Pulmonary artery endothelial cell (primary cell): ENCODE results near the gene JUN. TPM values are rescaled to one million over a fixed set of nuclear protein-coding genes. Genes with fewer than 3 reads are reported as not detected.

ENCODE experiments used
- DNase-seq: peaks from one replicate; pipeline ENCODE4 v3.0.0-alpha.2; 2011; ENCODE audit warnings: low read depth, low spot score
- total RNA-seq: library from RNA; depleted of rRNA; stranded (reverse); fragments of >200 nt; gene quantifications from 2 replicates; pipeline ENCODE4 v1.2.3, GENCODE V29; 2014

JUN gene
- 164 and 169 TPM in 2 replicates for total RNA-seq

DNA sequence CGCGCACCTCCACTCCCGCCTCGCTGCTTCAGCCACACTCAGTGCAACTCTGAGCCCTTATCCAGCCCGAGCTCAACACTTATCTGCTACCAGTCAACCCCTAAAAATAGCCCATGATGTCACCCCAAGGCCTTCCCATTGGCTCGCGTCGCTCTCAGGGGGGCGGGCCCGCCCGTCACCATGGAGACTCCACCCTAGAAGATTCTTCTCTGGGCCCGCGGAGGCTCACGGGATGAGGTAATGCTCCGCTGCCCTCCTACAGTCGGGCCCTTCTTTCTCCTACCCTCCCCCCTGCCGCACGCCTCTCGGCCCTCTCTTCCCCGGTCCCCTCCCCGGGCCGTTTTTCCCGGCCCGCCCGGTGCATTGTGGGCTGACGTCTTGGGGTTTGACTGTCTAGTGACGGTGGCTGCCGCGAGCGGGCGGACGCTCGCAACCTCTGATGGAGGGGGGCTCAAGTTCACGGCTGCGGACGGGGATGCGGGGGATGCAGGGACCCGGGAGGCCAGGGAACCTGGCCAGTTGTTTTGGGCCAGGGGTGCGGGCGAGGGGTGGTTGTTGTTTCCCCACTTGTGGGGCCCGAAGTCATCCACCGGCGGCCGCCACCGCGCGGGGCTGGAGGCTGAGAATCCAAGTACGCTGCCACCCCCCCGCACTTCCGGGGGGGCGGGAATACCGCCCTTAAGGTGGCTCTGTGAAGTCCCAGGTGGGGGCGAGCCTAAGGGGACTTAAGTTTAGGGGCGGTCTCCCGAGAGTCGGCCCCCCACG lies at the start of gene JUN:
TSS of gene JUN (minus strand) at position 55 of the 765 bp plus-strand sequence. CDS start 977 bp downstream, outside the sequence.
- DNase-seq, result peak; percentile 98

DNA sequence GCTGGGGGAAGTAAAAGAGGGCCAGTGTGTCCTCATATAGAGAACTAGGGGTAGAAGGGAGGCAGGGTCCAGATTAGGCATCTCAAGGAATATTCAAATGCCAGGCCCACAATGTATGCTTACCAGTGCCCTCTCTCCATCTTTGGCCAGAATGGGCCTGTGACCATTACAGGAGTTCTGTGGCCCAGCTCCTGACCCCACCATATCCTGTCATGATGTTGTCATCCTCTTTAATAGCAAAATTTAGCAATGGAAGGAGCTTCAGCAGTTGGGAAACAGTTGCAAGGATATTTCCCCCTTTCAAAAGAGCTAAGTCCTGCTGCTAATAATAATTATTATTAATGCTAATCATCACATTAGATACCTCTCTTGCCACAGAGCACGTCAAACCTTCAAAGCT lies 49.3 kb upstream of the JUN start:
- DNase-seq, result no peak

DNA sequence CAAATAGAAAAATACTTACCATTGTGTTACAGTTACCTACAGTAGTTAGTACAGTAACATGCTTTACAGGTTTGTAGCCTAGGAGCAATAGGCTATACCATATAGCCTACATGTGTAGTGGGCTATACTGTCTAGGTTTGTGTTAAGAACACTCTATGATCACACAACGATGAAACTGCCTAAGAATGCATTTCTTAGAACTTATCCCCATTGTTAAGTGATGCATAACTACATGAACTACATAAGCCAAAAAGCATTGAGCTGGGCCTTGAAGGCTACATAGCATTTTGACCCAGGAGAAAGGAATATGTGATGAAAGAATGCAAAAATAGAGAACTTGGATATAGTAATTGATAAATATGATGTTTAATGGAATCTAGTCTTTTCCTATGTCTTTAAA lies 46.4 kb upstream of the JUN start:
- DNase-seq, result no peak

DNA sequence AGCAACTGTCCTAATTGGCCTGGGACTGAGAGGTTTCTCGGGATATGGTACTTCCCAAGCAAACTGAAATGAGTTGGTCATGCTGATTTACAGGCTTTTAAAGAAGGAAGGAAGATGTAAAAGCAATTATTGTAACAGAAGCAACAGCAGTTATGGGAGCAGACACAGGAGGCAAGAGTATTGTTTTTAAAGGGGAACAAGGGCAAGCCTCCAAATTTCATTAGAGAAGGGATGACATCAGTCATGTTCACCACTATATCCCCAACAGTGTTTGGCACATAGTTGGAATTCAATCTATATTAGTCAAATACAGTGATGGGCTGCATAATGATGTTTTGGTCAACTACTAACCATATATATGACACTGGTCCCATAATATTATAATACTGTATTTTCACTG lies 46.0 kb upstream of the JUN start:
- DNase-seq, result no peak

DNA sequence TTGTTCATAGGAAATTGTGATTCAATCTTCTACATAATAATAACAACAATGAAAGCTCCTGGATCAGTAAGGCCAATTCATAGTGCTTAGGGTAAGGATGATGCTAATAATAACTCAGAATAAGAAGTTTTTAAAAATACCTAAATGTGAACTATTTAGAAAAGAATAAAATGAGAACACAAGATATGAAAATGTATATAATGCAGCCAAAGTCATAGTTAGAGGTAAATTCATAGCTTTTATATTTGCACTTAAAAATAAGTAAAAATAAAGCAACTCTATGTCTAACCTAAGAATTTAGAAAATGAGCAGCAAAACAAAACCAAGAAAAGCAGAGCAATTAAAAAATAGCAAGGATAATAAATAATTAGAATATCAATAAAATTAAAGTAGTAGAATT lies 43.5 kb upstream of the JUN start:
- no peak for DNase-seq

DNA sequence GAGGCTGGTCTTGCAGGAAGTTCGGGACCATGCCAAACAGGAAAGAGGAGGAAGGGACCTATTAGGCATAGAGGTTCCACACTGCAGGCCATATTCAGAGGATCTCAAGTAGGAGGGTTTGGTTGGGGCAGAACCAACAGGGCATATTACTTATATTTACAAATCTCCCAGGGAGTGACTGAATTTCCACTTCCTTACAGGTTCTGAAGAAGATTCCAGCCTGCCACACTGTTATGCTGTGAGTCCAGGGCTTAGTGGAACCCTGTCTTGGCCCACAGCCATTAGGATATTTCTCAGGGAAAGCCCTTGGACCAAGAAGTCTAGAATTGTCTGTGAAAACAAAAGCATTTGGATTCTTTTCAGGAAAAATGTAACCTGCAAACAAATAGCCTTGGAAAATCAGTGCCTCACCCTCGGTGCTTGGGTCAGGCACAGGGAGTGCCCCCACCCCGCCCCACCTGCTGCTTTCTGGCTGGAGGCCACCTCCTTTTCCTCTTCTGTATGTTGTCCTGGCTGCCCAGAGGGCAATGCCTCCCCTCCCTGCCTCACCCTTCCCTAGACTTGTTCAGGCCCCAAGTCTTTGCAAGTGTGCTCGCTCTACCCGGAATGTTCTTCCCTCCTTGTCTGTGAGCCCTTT lies 41.0 kb upstream of the JUN start:
- DNase-seq, result no peak

DNA sequence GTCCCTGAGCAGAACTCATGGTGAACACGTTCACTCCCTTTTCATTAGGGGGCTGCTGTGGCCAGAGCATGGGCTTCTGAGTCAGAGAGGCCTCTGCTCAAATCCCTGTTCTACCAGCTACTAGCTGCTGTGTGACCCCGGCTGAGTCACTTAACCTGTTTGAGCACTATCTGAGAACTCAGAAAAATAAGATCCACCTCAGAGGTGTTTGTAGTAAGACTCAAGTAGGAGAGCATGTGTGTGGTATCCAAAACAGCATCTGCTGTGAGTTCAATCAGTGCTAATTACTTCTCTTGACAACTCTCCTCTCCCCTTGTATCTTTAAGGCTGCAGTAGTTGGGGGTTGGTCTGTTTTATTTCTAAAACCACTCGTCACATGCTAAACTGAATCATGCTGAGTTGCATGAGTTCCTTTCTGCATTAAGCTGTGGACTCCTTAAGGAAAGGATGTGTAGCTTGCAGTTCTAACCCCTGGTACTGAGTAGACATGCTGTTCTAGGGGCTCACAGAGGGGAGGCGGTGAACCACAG lies 39.7 kb upstream of the JUN start:
- no peak for DNase-seq

DNA sequence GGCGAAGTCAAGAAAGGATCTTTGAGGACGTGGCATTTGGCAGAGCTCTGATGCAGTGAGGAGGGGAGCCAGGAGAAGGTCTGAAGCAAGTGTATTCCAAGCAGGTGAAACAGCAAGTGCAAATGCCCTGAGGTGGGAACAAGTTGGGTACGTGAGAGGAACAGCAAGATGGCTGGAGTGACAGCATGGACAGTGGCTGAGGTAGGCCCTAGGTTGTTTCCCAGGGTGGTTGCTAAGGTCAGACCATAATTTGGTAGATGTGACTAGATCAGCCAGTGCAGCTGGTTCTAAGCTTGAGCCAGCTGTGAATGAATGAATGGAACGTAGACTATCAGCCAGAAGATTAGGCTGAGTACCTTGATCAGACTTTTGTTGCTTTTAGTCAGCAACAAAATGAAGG lies 37.5 kb upstream of the JUN start:
- no peak for DNase-seq

DNA sequence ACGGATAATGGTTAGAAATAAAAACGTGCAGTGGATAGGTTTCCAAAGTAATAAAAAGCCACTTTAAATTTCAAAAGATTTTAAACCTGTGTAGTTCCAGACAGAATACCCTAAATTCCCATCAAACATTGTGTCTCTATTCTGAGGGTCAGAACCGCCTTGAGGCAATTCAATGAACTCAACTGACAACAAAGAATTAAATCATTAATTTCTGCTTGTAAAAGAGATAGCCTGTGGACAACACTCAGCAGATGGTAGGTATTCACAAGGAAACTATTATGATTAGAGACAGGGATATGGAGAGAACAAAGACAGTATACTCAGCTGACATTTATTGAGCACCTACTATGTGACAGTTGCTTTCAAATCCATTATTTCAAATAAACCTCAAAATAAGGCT lies 35.1 kb upstream of the JUN start:
- DNase-seq, result no peak

DNA sequence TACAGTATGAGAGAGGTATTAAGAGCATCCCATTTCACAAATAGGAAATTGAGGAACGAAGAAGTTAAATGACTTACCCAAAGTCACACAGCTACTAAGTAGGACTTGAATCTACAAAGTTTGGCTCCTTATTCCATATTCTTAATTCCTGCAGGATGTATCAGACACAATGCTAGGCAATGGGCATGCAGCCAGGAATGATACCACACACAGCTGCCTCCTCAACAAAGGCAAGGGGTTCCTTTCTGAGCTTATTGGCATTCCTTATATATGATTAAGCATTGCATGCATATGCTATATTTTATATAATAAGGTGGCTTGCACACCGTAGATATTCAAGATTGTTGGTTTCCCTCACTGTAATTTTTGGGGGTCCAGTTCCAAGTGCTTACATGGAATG lies 34.2 kb upstream of the JUN start:
- peak; percentile 89 for DNase-seq

DNA sequence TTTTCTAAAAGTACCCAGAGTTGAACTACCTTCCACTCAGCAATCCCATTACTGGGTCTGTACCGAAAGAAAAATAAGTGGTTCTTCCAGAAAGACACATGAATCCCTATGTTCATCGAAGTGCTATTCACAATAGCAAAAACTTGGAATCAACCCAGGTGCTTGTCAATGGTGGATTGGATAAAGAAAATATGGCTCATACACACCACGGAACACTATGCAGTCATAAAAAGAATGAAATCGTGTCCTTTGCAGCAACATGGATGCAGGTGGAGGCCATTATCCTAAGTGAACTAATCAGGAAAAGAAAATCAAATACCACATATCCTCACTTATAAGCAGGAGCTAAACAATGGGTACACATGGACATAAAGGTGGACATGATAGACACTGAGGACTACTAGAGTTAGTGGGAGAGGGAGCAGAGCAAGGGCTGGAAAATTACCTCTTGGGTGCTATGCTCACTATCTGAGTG lies 32.9 kb upstream of the JUN start:
- no peak for DNase-seq

DNA sequence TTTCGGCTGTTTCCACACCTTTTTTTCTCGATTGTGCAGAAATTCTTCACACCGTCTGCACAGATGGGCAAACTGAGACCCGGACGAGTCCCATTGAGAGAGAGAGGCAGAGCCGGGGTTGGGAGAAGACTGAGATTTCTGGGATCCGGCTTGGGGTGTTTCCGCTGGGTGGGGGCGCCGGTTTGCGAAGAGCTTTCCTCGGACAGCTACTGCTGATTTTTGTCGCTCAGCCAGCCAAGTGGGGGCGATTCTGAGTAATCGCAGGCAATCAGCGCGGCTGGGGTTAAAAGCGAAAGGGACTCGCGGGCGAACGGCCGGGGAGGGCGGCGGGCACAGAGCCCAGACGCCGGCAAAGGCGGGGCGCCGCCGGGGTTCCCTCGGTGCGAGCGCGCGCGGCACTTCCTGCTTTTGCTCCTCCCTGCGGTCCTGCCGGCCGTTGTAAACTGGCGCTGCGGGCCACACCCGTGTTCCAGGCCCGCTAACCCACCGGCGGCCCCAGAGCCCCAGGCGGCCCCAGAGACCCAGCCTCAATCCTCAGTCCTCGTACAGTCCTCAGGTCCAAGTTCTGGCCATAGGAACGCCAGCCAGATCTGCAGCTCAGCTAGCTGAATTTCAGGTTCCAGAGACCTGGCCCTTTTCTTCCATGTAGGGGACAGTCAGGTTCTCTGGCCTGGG lies 32.4 kb upstream of the JUN start:
- DNase-seq, result no peak

DNA sequence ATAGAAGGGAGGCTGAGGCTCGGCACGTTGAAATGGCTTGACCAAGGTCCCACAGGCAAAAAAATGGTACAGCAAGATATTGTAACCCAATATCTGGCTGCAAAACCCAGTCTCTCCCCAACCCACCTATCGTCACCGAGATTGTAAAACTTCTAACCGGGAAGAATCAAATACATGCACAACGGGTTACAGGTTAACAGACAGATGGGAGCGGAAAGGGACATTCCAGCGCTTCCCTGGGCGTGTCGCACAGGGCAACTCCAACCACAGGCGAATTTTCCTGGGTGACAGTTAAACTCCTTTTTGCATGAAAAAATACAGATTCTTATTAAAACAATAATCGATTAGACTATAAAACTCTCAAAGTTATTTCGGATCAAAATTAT lies 31.8 kb upstream of the JUN start:
- DNase-seq, result no peak

DNA sequence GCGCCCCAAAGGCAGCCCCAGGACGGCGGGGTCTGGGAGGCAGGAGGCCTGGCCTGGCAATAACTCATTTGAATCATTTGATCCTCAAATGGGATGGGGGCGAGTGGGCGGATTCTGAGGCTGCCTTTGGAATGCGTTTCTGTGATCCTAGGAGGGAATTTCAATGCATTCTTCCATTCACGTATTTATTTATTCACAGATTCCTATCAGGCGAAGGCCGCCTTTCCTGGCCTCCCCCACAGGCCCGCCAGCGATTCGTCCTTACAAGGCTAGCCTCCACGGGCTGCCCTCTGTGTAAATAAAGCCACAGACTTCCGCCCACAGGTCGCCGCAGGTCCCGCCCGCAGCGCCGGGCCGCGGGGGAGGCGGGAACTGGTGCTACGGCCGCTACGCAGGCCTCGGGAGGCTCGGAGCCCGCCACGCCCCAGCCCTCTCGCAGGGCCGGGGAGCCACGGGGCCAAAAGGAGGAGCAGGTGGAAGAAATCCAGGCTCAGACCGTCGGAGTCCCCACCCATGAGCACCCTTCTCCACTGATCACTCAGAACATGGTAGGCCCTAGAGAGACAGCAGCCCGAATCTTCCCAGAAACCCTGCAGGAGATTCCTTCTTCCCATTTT lies 31.3 kb upstream of the JUN start:
- DNase-seq, result peak; percentile 92

DNA sequence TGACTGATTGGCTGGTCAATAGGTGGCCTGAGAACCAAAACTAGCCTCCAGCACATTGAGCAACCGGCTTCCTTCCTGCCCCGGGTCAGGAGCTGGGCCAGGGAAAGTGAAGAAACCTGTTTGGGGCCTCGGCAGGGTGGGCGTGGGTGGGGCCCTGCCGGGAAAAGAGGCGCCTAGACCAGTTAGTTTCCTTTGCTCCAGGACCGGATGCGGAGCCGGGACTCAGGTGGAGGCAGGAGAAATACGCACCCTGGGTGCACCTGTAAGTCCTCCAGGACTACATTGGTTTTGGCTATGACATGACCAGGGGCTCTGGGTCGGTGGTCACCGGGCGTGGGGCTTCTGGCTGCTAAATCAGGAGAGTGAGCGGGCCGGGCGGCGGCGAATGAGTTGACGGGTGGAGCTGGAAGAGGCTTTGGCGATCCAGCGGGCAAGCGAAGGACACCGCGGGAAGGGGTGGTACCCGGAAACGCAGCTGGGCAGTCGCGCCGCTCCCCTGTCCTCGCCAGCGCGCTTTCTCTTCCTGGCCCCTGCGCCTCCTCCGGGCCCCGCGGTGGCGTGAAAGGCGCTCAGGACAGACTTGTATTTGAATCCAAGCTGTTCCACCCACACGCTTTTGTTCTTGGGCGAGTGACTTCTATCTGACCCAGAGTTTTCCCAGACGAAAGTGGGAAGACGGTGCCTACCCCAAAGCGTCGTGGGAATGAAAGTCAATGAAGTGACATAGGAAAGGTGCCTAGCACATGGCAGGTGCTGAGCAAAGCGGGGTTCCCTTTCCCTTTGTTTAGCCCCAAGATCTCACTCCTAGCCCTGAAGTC lies 30.6 kb upstream of the JUN start:
- no peak for DNase-seq

DNA sequence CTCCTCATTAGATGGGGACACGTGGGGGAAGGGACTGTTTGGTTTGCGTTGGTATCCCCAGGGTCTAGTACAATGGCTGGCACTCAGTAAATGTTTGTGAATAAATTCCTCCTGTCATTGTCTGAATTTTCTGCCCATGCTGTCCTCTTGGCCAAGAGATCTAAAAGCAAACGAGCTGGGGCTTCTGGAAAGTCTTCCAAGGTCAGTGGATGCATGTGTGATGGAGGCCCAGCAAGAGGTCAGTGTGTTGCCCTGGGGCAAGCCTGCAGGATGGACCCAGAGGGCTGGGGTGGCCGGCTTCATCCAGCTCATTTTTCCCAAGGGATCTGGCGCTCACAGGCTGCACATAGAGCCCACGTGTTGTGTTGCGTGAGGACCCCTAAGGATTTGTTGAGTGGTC lies 30.0 kb upstream of the JUN start:
- no peak for DNase-seq

DNA sequence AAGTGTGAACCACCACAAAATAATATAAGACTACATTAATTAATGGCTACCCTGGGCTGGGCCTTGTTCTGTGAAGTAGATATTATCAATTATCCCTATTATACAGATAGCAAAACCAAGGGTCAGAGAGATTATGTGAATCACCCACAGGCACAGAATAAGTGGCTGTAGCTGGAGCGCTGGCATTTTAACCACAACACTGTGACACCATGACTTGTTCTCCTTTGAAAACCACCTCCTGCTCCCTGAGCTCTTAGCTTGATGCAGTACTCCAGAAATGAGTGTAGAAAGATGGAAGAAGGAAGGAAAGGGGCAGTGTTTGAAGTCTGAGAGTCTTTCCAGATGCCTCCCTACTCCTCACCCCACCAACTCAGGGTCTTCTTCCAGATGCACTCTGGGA lies 29.5 kb upstream of the JUN start:
- DNase-seq, result no peak

DNA sequence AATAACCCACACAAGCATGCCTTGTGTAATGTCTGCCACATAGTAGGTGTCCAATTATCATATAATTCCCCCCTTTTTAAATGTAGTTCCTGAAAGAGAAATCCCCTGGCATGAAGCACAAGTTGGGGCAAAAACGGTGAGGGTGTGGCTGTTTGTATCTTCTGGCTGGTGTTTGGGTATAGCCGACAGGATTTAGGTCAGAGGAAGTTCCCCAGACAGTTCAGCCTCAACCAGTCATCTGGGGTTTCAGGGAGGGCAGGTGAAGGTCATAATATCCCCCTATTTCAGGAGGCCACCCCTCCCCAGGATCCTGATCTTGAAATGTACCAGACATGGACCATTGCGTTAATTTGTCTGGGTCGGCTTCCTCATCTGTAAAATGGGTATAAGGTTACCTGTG lies 29.1 kb upstream of the JUN start:
- no peak for DNase-seq

DNA sequence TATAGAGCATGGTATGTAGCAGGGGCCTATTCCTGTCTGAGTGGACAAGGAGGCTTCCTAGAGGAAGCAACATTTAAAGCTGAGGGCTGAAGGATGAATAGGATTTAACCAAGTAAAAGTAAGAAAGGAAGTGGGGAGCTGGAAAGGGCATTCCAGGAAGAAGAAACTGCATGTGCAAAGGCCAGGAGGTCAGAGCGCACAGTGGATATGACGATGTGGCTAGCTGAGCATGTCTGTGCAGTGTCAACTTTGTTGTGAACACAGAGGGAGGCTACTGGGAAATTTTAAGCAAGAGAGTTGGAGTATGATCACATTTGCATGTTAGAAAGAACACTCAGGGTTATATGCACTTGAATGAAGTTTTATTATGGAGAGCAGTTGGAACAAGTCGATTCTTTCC lies 28.6 kb upstream of the JUN start:
- no peak for DNase-seq

DNA sequence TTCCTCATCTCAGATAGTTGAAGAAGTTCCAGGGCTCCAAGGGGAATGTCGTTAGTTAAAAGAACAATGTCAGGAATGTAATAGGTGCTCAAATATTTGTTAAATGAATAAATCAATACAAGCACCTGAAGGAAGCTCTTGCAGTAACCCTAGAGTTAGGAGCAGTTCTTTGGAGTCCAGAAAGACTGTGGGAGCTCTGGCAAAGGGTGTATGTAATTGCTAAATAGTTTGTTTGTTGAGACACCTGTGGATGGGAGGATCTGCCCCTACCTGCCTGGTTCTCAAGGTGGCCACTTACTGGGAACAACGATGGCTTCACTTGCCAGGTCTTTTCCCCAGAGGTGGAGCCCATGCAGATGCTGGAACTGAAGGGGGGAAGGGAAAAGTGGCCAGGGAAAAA lies 27.5 kb upstream of the JUN start:
- DNase-seq, result no peak
